Activated CD4-positive, alpha-beta T cell treated with anti-CD3 and anti-CD28 coated beads, Interleukin-2, amount 50 U/mL, for 1 hour (primary cell): ENCODE data around the gene RNF115.
"Not testable (repeated sequence)": the region's sequence is repeated elsewhere in the genome, so short reads cannot be mapped to it uniquely, and the experiment has no call there.

Experiments
- DNase-seq: peaks from one replicate; pipeline ENCODE4 v3.0.0-alpha.2; 2020

The RNF115 gene

GRCh38 chr1:145823565-145824498 lies at the start of gene RNF115, which contains the start of gene POLR3C:
Gene RNF115, minus strand, starts transcription at chr1:145824095. Its CDS starts 222 bp downstream, at chr1:145823873.
Gene POLR3C, plus strand, starts transcription at chr1:145824200. Its CDS starts 1,577 bp downstream, at chr1:145825777.
- DNase-seq = peak; percentile 85

DNA sequence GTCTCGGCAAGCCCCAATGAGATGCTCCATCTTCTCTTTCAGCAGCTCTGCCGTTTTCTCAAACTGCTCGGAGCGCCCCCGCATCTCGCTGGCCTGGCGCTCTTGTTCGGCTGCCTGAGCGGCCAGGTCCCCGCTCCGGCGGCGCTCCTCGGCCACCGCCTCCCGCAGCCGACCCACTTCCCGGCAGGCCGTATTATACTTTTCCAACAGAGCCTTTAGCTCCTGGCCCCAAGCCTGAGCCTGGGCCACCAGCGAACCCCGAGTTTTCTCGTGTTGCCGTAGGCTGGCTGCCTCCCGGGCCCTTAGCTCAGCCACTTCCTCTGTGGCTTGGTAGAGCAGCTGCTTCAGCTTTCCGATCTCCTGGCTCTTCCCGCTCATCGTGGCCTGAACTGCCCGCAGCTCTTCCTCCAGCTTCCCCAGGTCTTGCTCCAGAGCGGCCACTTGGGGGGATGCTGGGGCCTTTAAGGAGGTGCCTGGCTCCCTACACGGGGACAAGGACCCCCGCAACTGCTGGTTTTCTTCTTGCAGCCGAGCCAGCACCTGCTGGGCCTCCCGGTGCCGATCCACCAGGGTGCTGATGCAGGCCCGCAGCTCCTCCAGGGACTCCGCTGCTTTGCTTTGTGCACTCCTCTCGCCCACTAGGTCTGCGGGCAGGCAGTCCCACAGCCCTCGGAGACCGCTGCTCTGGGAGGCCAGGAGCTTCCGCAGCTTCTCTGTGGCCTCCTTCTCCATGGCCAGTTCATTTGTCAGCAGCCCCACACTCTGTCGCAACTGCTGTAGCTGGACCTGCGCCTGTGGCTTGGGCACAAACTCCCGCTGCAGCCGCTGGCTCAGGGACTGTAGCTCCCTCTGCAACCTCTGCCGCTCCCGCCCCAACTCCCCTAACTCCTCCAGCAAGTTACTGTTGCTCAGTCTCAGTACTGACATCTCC lies 48.4 kb upstream of the RNF115 start:
- DNase-seq = peak; percentile 28

DNA sequence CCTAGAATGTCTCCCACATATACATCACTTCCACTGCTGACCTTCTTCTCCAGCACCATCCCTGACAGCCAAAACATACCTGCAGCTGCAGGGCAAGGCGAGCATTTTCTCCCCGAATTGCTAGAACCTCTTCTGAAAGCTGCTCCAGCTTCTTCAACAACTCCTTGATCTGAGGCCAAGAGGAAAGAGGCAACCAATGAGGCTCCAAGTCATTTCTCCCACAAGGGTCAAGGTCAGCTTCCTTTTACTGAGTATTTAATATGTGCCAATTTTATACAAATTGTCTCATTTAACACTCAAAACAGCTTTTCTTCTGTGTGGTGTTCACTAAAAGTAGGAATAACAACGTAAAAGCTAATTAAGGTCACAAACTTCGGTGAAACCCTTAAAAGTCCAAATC lies 44.3 kb upstream of the RNF115 start:
- DNase-seq = no peak

DNA sequence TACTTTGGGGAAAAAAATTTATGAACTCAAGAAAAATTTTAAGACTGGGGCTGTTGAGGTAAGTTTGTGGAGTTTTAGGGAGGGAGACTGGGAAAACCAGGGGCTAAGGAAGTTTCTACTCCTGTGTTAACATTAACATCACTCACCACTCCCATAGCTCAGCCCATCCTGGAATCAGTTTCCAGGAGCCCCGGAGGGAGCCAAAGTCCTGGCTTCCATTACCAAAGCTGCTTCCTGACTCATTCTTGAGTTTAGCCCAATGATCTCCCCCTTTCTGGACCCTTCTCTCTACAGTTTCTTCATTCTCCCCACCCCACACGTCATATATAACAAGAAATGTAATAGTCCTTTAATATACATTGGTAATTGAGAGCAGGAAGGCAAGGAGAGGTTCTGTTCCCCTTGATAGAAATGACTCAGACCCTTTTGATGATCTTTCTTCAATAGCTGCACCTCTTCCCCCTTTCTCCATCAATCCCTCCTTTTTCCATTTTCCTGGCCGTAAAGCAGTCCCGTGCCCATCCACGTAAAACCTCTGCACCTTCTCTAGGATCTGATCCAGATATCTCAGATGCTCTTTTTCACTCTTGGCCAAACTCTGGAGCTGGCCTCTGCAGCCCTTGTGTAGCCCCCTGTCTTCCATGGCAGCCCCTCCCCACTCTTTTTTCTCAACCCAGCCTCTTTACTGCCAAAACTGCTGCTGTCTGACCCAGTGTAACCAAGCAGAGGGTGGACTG lies 39.6 kb upstream of the RNF115 start:
- no peak for DNase-seq

- DNase-seq = peak; percentile 64
These were observed 35.7 kb upstream of the RNF115 start for GRCh38 chr1:145859491-145860023.

GRCh38 chr1:145858901-145859490 lies 35.1 kb upstream of the RNF115 start, which contains the start of gene PIAS3:
Gene PIAS3, minus strand, starts transcription at chr1:145859081. Its CDS starts 91 bp downstream, at chr1:145858990.
- peak; percentile 74 for DNase-seq

GRCh38 chr1:145858238-145858900 lies 34.5 kb upstream of the RNF115 start:
- peak; percentile 44 for DNase-seq

DNA sequence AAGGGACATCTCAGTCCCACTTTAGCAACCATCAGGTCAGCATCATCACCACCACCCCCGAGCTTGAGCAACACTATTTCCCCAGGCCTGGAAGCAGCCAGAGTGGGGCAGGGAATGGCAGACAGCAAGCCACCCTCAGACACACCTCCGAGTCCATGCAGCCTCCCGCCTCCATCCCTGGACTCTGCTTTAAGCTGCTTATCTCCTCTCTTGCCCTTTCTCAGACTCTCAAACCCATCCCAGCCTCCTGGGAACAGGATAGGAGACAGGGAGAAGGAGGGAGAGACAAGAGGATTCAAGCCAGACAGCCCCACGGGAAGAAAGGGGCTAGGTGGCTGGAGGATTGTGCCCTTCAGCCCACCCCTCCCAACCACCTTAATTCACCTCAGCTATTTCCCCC lies 33.3 kb upstream of the RNF115 start:
- DNase-seq = no peak

- DNase-seq = no peak
These were observed 31.6 kb upstream of the RNF115 start for GRCh38 chr1:145855426-145855948.

DNA sequence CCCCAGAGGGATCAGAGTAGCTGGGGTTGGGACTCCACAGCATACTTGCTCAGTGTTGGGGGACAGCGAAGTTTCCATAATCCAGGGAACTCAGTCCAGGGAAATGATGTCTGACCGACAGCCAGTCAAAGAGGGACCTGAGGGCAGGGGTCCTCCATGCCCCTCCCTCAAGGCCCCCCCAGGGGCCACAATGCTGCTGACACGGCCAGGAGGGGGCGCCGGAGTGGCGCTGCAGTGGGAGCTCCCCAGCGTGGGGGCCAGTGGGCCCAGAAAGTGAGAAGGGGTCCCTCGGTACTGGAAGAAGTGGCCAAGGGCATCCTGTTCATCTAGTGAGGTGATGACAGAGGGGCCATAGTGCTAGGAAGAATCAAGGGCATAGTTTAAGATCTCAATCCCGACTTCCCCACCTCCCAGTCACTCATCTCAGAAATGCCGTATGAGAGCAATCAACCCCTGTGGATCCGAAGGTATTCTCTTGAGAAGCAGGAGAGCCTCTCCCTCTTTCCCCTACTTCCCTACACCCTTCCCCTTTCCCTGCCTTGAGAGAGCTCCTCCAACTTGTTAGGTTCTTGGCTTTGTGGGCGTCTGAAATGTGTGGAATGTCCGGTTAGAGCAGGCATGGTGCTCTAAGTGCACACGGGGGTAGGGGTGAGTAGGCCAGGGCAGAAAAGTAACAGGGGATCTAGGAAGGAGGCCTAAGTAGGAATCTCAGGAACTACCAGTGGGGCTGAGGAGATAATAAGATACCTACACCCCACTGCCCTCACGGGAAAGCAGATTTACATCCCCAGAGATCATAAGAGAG lies 25.7 kb upstream of the RNF115 start:
- no peak for DNase-seq

GRCh38 chr1:145847827-145848226 lies 23.9 kb upstream of the RNF115 start:
- no peak for DNase-seq

GRCh38 chr1:145846201-145846612 lies 22.3 kb upstream of the RNF115 start:
- DNase-seq = peak; percentile 24

- peak; percentile 78 for DNase-seq
These were observed 21.7 kb upstream of the RNF115 start, which contains the start of gene NUDT17 for GRCh38 chr1:145845514-145846161. Gene NUDT17, plus strand, starts transcription at chr1:145845630. Its CDS starts 11 bp downstream, at chr1:145845641.

- no peak for DNase-seq
These were observed 21.2 kb upstream of the RNF115 start for GRCh38 chr1:145845144-145845513.

- DNase-seq = no peak
These were observed 19.1 kb upstream of the RNF115 start for GRCh38 chr1:145843031-145843430.

DNA sequence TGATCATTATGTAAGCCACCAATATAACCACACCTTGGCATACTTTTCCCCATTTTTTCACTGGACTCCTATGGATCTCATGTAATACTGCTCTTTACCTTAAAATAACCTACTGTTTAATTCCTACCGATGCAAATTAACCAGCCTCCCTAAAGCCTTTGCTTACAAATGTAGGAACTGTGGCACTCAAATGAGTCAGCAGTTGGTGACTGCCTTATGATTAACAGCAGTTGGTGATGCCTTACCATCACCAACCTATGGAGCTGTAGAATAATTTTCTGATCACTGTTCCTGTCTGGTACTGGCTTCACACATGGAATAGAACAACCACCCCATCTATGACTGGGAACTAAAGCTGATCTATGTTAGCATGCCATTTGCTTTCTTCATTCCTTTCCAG lies 13.8 kb upstream of the RNF115 start:
- DNase-seq = no peak

GRCh38 chr1:145830810-145831209 lies 6.9 kb upstream of the RNF115 start:
- DNase-seq = not testable (repeated sequence)

DNA sequence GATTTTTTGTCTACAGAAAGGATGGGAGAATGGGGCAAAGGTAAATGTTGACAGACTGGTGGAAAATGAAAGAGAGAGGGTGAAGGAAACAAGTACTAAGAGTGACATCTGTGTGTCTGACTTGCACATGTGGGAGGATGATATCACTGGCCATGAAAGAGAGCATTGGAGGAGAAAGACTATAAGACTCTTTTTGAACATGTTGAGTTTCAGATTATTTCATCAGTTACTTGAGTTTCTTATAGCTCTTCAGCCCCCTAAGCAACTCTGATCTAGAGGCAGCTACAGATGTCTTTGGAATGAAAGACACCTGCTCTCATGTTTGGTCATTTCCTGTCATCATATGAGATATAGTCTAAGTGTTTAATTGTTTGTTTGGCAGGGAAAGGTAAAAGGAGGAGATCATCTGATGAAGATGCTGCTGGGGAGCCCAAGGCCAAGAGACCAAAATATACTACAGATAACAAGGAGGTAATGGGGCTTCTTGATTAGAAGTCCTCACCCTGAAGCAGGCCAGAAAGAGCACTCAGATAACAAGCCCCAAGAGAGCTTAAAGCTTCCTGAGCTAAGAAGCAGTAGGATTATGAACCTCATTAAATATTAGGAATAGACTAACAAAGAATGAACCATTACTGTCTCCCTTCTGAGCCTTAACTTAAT lies 4.6 kb upstream of the RNF115 start:
- no peak for DNase-seq

DNA sequence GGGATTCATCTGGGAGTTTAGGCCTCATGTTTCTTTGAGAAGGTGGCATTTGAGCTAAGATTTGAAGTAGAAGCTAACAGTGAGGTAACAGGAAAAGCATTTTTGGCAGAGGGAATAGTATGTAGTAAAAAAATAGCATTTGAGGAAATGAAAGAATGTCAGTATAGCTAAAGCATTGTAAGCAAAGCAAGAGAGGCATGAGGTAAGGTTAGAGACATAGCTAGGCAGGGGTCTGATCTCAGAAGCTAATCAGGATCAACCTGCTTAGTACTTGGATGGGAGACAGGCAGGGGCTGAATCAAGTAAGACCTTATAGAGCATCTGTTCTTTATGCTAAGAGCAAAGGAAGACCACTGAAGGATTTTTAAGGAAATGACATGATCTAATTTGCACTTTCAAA lies 4.1 kb upstream of the RNF115 start:
- DNase-seq = no peak
